HAP-1 (cell line): ENCODE results near the gene ANXA7.

Source experiments
- DNase-seq, 2 experiments: peaks; one replicate each; pipeline ENCODE4 v3.0.0-alpha.2; 2016 to 2020; ENCODE audit warnings: low spot score in 2 of 2
- H3K27me3 ChIP-seq: fragments of 250-450 bp; sonication (Bioruptor Pico); 2 replicates; pipeline ENCODE4 v1.5.1; 2020; ENCODE audit warnings: low read depth, mild to moderate bottlenecking, moderate library complexity
- H3K36me3 ChIP-seq: fragments of 250-450 bp; sonication (Bioruptor Pico); replicated peaks from 2 replicates; pipeline ENCODE4 v1.5.1; 2020; ENCODE audit warnings: mild to moderate bottlenecking
- H3K4me1 ChIP-seq: fragments of 250-450 bp; sonication (Bioruptor Pico); 2 replicates; pipeline ENCODE4 v1.5.1; 2020; ENCODE audit warnings: mild to moderate bottlenecking
- H3K4me3 ChIP-seq: fragments of 250-450 bp; sonication (Bioruptor Pico); 2 replicates; pipeline ENCODE4 v1.5.1; 2020; ENCODE audit warnings: mild to moderate bottlenecking, moderate library complexity
- H3K9me3 ChIP-seq: fragments of 250-450 bp; sonication (Bioruptor Pico); 2 replicates; pipeline ENCODE4 v1.5.1; 2020; ENCODE audit warnings: mild to moderate bottlenecking, moderate library complexity
- in situ Hi-C: fragments of 300-500 bp; cut with MboI; formaldehyde crosslinking; loops from 3 replicates; pipeline ENCODE4 v1.14.3; 2020; ENCODE audit warnings: low sequenced_read_pairs, inconsistent platforms, mixed read lengths

ANXA7 gene

DNA sequence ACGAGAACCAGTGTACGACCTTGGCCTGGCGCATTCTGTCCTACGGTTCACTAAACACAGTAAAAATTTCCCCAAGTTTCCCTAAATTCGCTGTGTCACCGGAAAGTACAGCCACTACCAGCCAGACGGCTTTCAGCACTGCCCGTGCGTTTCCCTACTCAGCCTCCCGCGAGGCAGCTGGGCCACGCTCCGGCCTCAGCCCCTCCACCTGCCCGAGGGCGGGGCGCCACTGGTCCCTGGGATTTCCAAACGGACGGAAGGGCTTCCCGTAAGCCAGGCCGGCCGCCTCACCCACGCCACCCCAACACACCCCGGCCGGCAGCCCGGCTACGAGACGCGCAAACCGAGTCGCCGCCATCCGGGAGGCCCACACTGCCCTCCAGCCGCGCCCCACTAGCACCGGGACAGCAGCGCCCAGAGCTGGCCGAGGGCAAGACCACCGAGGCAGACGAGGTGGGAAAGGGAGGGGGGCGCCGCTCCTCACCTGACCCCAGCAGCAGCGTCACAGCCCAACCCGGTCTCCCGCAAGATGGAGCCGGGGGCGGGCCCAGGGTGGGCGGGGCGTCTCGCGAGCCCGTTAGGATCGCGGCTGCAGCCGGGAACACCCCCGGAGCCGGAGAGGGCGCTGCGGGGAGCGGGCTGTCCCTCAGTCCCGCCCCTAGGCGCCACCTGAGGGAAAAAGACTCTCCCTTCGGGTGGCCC, at the start of gene ANXA7:
Gene ANXA7, minus strand, starts transcription at position 531 of the 702 bp plus-strand sequence. CDS start 13,202 bp downstream, outside the sequence.
- Histone ChIP-seq H3K4me3 (peak within 1 kb of the TSS; percentile 96), H3K27me3 (no peaks in the 10 kb centered on the region), H3K9me3 (no peaks in the 10 kb centered on the region), H3K4me1 (peaks cover 6% of the 10 kb centered on the region; the same call in 1 of the 2 replicates), H3K36me3 (no peaks in the 10 kb centered on the region)
- in situ Hi-C loops: no loop called here
- peak; percentile 92 to 97 for DNase-seq

DNA sequence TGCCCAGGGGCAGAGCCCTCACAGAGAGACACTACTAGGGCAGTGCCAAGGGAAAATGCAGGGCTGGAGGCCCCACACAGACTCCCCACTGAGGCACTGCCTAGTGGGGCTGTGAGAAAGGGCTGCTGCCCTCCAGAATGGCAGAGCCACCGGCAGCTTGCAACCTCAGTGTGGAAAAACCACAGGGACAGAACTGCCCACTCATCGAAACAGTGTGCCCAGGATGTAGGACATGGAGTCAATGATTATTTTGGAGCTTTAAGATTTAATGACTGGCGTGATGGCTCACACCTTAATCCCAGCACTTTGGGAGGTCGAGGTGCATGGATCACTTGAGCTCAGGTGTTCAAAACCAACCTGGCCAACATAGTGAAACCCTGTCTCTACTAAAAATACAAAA, 47.0 kb upstream of the ANXA7 start:
- no peak for DNase-seq
- Histone ChIP-seq H3K27me3 (no peaks in the 10 kb centered on the region), H3K36me3 (peaks cover 16% of the 10 kb centered on the region), H3K9me3 (no peaks in the 10 kb centered on the region), H3K4me1 (no peaks in the 10 kb centered on the region), H3K4me3 (no peak overlapping the region)
- in situ Hi-C loops: no loop called here

DNA sequence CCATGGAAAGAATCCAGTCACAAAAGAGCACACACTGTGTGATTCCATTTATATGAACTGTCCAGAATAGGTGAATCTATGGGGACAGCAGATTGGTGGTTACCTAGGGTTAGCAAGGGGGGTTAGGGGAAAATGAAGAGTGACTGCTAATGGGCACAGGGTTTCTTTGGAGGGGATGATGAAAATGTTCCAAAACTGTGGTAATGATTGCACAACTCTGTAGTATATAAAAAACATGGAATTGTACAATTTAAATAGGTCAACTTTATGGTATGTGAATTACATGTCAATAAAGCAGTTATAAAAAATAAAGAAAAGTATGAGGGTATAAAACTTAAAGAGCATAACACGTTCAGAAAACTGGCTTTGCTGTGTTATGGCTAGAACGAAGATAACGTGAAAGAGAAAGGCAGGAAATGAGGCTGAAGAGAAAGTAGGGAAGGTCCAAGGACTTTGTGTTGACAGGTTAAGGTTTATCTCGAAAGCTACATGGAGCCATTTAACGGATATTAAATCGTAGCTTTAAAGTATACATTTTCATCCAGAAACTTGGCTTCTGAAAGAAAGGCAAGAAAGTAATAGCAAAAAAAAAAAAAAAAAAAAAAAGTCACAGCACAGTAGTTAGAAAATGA, 45.9 kb upstream of the ANXA7 start:
- no peaks in the 10 kb centered on the region for H3K27me3 ChIP-seq
- no peaks in the 10 kb centered on the region for H3K4me1 ChIP-seq
- no peak overlapping the region for H3K4me3 ChIP-seq
- no peak for DNase-seq
- no peaks in the 10 kb centered on the region for H3K9me3 ChIP-seq
- H3K36me3 ChIP-seq: peaks cover 9% of the 10 kb centered on the region; the same call in 1 of the 2 replicates
- in situ Hi-C loops: no loop called here

DNA sequence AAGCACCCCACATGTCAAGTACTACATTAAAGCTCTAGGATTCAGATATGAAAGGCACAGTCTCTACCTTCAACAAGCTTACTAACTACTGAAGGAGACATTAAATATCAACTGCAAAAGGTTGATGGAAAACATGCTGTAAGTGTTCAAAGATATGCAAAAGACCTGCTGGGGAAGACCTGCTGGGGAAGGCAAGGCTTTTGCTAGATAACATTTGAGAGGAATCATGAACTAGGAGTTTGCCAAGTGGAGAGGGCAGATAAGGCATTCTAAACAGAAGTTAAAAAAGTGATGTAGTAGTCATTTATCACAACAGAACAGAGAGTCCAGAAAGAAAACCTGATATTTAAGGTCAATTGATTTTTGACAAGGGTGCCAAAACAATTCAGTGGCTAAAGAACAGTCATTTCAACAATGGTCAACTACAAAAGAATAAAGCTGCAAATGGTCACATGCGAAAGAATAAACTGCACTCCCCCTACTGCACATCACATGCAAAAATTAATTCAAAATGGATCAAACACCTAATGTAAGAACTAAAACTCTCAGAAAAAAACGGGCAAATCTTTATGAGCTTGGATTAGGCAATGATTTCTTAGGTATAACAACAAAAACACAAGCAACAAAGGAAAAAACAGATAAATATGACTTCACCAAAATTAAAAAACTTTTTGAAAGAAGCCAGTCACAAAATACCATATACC, 42.5 kb upstream of the ANXA7 start:
- H3K9me3 ChIP-seq: no peaks in the 10 kb centered on the region
- peaks cover 6% of the 10 kb centered on the region; the same call in 1 of the 2 replicates for H3K36me3 ChIP-seq
- DNase-seq: no peak
- no peaks in the 10 kb centered on the region for H3K27me3 ChIP-seq
- no peaks in the 10 kb centered on the region for H3K4me1 ChIP-seq
- H3K4me3 ChIP-seq: no peak overlapping the region
- in situ Hi-C loops: no loop called here

DNA sequence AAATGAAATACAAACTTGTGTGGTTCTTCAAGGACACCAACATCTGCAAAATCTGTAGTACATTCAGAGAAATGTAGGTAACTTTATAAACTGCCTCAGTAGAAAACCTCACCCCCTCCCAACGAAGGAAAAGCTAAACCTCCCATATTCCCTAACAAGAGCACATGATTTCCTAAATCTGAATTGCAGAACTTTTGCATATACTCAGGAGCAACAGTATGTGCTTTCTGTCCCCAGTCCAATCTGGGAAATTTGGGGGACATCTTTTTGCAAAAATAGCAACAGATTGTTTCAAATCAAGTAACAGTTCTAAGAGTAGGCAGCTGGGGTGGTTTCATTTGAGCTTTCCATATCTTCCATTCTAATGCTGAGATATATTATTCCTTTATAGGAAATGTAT, 35.3 kb upstream of the ANXA7 start:
- no peaks in the 10 kb centered on the region for H3K36me3 ChIP-seq
- H3K4me3 ChIP-seq: no peak overlapping the region
- DNase-seq: no peak
- in situ Hi-C loops: no loop called here
- H3K9me3 ChIP-seq: no peaks in the 10 kb centered on the region
- H3K4me1 ChIP-seq: peaks cover under 1% of the 10 kb centered on the region; the same call in 1 of the 2 replicates
- H3K27me3 ChIP-seq: no peaks in the 10 kb centered on the region

DNA sequence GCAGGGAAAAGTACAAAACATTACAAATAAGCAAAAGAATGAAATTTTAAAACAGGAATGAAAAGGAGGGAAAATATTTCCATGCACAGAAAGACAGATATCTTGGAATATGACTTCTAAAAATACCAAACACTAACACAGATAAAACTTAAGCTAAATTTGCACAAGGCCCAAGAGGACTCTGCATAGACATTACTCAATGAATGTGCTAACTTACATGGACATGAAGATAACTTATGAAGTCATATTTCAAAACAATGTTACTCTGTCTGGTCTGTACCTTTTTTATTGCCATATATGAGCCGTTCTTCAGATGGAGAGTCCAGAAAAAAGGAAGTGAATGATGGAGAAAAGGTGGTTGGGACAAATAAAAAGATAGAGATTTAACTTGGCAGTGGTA, 34.5 kb upstream of the ANXA7 start:
- in situ Hi-C loops: no loop called here
- no peak for DNase-seq
- Histone ChIP-seq H3K27me3 (no peaks in the 10 kb centered on the region), H3K9me3 (no peaks in the 10 kb centered on the region), H3K36me3 (no peaks in the 10 kb centered on the region), H3K4me3 (no peak overlapping the region), H3K4me1 (peaks cover 8% of the 10 kb centered on the region)

DNA sequence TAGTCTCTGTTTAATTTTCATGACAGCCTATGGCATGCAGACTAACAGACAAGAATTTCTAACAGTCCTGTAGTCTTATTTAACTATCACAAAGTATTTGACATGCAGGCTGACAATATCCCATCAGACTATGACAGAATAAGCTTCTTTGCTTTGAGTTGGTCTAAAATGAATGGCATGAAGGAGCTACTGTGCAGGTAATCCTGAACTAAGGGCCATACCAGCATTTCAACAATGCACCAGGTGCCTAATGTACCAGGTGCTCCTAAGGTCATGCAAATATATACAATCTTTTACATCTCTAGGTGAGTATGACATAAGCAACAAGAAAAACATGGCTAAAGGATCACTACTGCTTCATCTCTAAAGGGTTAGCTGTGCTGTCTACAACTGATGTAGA, 33.1 kb upstream of the ANXA7 start:
- Histone ChIP-seq H3K36me3 (no peaks in the 10 kb centered on the region), H3K9me3 (no peaks in the 10 kb centered on the region), H3K4me1 (peaks cover 9% of the 10 kb centered on the region), H3K4me3 (no peak overlapping the region), H3K27me3 (no peaks in the 10 kb centered on the region)
- no peak for DNase-seq
- in situ Hi-C loops: no loop called here

DNA sequence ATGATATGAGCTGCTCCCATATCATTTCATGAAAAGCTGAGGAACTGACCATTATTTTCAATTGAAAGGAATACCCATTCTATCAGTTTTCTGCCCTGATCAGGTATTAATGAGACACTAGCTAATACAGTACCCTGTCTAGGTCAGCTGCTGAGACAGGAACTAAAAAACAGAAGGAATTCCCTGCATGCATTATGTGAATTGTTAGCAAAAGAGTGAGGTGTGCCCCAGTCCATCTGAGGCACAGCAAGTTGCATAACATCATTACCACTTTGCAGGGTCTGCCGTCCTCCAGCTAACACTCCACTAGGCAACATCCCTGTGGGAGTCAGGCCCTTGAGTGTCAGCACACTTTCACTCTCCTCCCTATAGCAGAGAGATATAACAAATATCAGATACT, 30.6 kb upstream of the ANXA7 start:
- in situ Hi-C loops: no loop called here
- DNase-seq: no peak
- peaks cover 9% of the 10 kb centered on the region for H3K4me1 ChIP-seq
- H3K27me3 ChIP-seq: no peaks in the 10 kb centered on the region
- no peak overlapping the region for H3K4me3 ChIP-seq
- peaks cover 3% of the 10 kb centered on the region; the same call in 1 of the 2 replicates for H3K36me3 ChIP-seq
- H3K9me3 ChIP-seq: no peaks in the 10 kb centered on the region

DNA sequence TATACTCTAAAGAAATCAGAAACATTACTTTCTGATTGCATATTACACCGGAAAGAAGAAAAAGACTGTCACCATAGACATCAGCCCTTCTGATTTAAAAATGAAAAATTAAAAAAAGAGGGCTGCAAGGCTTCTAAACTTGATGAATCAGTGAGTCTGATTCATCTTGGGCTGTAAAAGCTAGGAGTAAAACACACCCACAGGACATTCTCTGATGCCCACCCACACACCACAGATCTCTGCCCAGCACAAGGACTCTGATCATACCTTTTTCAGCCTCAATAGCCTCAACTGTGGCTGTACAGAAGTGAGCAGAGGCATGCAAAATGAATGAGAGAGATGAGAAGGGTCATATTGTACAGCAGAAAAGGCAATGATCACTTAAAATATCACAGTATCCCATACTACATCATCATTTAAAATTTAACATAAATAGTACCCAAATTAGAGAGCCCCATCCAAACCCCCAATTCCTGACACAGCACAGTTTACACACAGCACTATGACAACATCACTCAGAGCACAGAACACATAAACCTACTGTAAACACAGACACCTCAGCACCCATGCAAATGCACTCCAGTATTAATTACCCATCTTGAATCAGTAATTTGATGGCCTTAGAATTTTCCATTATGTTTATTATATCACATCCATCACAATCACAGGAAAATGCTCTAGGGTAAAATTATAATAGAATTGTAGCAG, 25.9 kb upstream of the ANXA7 start:
- no peak for DNase-seq
- Histone ChIP-seq H3K4me3 (no peak overlapping the region), H3K9me3 (no peaks in the 10 kb centered on the region), H3K27me3 (no peaks in the 10 kb centered on the region), H3K4me1 (peaks cover 9% of the 10 kb centered on the region), H3K36me3 (peaks cover 3% of the 10 kb centered on the region; the same call in 1 of the 2 replicates)
- in situ Hi-C loops: no loop called here

DNA sequence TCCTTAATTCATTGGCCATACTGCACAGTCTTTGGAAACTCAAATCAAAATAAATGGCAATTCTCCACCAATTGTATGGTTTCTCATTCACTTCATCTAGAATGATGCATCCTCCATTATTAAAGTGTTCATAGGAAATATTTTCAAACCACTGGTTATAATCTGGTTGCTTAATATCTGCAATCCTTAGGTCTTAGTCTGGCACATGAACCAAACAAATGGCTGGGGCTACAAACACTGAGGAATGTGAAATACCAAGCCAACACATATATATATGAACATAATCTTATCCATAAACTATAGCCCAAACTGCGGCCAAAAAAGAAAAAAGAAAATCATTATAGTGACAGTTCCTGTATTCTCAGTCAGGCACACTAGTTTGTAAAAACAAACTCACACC, 25.2 kb upstream of the ANXA7 start:
- in situ Hi-C loops: no loop called here
- no peak for DNase-seq
- H3K27me3 ChIP-seq: no peaks in the 10 kb centered on the region

DNA sequence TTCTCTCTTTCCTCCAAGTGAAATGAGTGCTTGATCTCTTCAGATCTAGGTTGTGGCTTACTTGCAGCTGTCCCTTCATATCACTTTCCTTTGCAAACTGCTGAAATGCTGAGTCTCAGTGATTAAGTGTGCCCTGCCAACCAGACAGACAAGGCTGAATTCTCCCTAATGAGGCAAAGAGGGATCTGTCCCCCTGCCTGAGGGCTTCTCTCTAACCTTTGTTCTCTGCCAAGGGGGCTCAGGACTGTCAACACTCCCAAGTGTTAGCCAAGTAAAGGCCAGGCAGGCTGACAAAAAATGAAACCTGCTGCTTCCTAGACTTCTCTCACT, 19.6 kb upstream of the ANXA7 start, which contains the start of gene MSS51:
Gene MSS51, minus strand, starts transcription at position 24 of the 330 bp plus-strand sequence. CDS start 5,277 bp downstream, outside the sequence.
- Histone ChIP-seq H3K4me3 (no peak within 1 kb of the TSS), H3K36me3 (no peaks in the 10 kb centered on the region; the same call in 1 of the 2 replicates), H3K27me3 (no peaks in the 10 kb centered on the region), H3K9me3 (no peaks in the 10 kb centered on the region), H3K4me1 (no peaks in the 10 kb centered on the region)
- in situ Hi-C loops: no loop called here
- no peak for DNase-seq

More for the DNA sequence above, 25.2 kb upstream of the ANXA7 start:
- no peaks in the 10 kb centered on the region for H3K9me3 ChIP-seq
- H3K4me1 ChIP-seq: peaks cover 8% of the 10 kb centered on the region
- peaks cover 3% of the 10 kb centered on the region; the same call in 1 of the 2 replicates for H3K36me3 ChIP-seq
- H3K4me3 ChIP-seq: no peak overlapping the region

DNA sequence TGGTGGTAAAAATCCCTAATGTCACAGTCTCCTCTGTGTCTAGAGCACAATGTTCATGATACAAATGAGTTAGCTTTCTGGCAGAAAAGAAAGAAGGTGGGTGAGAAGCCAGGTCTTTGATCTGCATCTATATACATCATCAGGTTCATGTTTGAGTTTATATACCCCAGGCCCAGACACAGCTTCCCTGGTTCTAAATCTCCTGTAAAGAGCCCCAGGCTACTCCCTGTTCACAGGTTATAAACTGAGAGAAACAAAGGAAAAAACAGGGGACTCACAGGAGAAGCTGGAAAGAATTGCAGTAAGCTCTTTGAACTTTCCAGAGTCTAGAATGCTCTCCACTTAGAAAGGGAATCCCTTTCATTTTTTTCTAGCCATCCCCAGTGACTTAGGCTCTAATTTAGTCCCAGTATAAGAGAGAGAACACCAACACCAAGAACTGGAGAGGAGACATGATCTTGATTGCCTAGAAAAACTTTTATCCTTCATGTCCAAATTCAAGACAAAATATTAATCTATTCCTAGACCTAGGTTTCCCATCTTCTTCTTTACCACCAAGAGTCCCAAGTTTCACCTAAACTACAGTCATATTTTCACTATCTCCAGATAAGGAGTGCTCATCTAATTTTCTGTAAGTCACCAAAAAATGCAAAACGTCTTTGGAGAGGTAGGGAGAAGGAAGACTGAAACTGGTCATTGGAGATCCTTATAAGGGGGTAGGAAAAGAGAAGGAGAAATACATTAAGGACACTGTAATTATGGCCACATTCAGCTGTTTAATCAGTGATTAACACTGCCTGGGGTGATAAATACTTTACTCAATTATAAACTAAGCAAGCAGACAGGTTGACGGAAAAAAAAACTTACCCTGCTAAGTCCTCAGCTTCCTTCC, 19.0 kb upstream of the ANXA7 start:
- Histone ChIP-seq H3K4me1 (no peaks in the 10 kb centered on the region), H3K4me3 (no peak overlapping the region), H3K27me3 (no peaks in the 10 kb centered on the region), H3K36me3 (no peaks in the 10 kb centered on the region; the same call in 1 of the 2 replicates), H3K9me3 (no peaks in the 10 kb centered on the region)
- DNase-seq: no peak
- in situ Hi-C loops: no loop called here

DNA sequence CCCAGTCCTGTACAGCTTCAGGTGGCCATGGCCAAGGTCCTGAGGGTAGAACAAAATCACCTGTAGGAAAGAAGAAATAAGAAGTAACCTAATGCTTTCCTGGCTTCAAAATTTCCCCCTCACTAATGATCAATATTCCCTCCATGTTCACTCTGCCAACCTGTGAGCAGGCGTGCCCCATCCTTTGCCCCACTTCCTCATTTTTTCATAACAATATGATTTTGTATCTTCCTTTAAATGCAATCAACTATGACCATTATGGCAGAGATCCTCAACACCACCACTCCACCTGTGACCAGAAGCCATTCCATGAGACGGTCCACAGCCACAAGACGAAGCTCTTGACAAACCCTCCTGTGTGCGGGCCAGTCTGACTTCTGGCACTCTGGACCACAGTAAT, 12.5 kb upstream of the ANXA7 start:
- in situ Hi-C loops: no loop called here
- peaks cover 17% of the 10 kb centered on the region for H3K36me3 ChIP-seq

More for the DNA sequence above, 12.5 kb upstream of the ANXA7 start:
- Histone ChIP-seq H3K4me1 (no peaks in the 10 kb centered on the region), H3K4me3 (no peak overlapping the region), H3K27me3 (no peaks in the 10 kb centered on the region), H3K9me3 (no peaks in the 10 kb centered on the region)
- DNase-seq: no peak
